Measurements from ENCODE around the gene ECHS1.

DNA sequence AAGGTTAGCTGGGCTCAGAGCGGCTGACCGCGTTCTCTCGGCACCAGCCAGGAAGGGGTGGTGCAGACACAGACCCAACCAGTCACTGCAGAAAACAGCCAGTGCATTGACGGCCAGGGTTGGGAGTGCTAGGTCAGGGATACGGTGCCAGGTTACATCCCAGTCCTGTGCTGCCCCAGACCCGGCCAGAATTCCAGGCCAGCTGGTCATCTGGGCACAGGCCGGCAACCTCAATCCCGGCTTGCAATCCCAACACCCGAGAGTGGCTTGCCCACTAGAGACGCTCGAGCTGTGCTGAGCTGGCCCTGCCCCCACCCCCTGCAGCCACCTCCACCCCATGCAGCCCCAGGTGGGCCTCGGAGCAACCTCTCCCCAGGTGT, 22.2 kb downstream of the ECHS1 start:
- no peak for TF ChIP-seq POLR2A (IDR thresholded peaks at IDR 0.05)
- TF ChIP-seq, protein P1, sequence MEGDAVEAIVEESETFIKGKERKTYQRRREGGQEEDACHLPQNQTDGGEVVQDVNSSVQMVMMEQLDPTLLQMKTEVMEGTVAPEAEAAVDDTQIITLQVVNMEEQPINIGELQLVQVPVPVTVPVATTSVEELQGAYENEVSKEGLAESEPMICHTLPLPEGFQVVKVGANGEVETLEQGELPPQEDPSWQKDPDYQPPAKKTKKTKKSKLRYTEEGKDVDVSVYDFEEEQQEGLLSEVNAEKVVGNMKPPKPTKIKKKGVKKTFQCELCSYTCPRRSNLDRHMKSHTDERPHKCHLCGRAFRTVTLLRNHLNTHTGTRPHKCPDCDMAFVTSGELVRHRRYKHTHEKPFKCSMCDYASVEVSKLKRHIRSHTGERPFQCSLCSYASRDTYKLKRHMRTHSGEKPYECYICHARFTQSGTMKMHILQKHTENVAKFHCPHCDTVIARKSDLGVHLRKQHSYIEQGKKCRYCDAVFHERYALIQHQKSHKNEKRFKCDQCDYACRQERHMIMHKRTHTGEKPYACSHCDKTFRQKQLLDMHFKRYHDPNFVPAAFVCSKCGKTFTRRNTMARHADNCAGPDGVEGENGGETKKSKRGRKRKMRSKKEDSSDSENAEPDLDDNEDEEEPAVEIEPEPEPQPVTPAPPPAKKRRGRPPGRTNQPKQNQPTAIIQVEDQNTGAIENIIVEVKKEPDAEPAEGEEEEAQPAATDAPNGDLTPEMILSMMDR (IDR thresholded peaks at IDR 0.05 in 8 of 11, conservative IDR thresholded peaks at IDR 0.05 in 3 of 11) = no peak

Data from spleen (tissue), 7 donors.